GM23248 (cell line): ENCODE results near the gene PUM1.

Experiments
- EZH2 ChIP-seq: fragments of 200-600 bp; sonication (generic); IDR thresholded peaks from 2 replicates; pipeline ENCODE4 v1.6.1; 2018; ENCODE audit warnings: antibody characterized with exemption, mild to moderate bottlenecking; ENCODE audit not compliant: insufficient read depth, poor library complexity, severe bottlenecking
- EZH2phosphoT487 ChIP-seq: fragments of 200-600 bp; sonication (generic); IDR thresholded peaks from 2 replicates; pipeline ENCODE4 v1.6.1; 2018; ENCODE audit warnings: antibody characterized with exemption, moderate library complexity, mild to moderate bottlenecking, low read depth; ENCODE audit not compliant: insufficient read depth

DNA sequence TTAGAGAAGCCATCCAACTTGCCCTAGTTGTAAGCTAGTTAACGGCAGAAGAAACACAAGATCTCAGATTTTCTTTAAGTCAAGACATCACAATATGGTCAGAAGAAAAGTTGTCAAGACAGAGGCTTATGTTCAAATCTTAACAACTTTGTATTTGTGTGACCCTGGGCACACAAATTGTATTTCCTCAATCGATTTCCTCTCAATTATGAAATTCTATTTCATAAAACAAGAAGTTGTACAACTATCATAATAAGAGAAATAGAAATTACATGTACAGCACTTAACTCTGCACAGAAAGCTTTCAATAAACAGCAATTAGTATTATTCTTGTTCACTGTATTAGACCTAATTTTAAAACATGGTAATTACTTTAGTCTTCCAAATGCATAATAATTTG, 94.0 kb downstream of the PUM1 start:
- no peak for TF ChIP-seq EZH2
- TF ChIP-seq EZH2phosphoT487 = no peak
